Astrocyte (in vitro differentiated cells and primary cell): ENCODE results near the gene KANK4.
"Not testable (repeated sequence)": the region's sequence is repeated elsewhere in the genome, so short reads cannot be mapped to it uniquely, and the experiment has no call there.

ENCODE experiments used
- CTCF ChIP-seq: IDR thresholded peaks from 2 replicates; pipeline ENCODE4 v1.5.1; 2011; ENCODE audit warnings: low read depth, mild to moderate bottlenecking, inconsistent platforms, low read length, moderate library complexity; ENCODE audit not compliant: insufficient read depth
- EZH2 ChIP-seq: IDR thresholded peaks from 2 replicates; pipeline ENCODE4 v1.6.1; 2012; ENCODE audit warnings: mild to moderate bottlenecking, low read length, inconsistent platforms; ENCODE audit not compliant: insufficient read depth

GRCh38 chr1:62220456-62220855 lies 98.8 kb downstream of the KANK4 start:
- not testable (repeated sequence) for TF ChIP-seq CTCF, EZH2
